ENCODE results near the gene ATMIN.

ATMIN gene

GRCh38 chr16:81053761-81054160 is 18.1 kb downstream of the ATMIN start:
- ATAC-seq (ENCODE audit: insufficient read depth, low read depth) (no peak), DNase-seq (no peak)
- Histone ChIP-seq H3K36me3 (ENCODE audit: insufficient read depth, low read length) (no peaks in the 10 kb centered on the region), H3K9ac (ENCODE audit: low read depth, low read length) (no peak overlapping the region), H3K79me2 (ENCODE audit: insufficient read depth, low read length) (no peaks in the 10 kb centered on the region), H3K4me2 (ENCODE audit: insufficient read depth, low read length) (no peak overlapping the region), H3K4me3 (ENCODE audit: low read depth in 1 of 2, low read length in 2 of 2) (no peak overlapping the region), H4K20me1 (ENCODE audit: insufficient read depth, low read length) (no peaks in the 10 kb centered on the region), H3K27me3 (ENCODE audit: insufficient read depth, low read length, poor library complexity) (no peaks in the 10 kb centered on the region), H3K9me3 (ENCODE audit: insufficient read depth, low read length, severe bottlenecking) (peaks cover 5% of the 10 kb centered on the region), H3K4me1 (ENCODE audit: insufficient read depth, low read length) (no peaks in the 10 kb centered on the region), H3K27ac (ENCODE audit: low read length) (no peak overlapping the region), H2AFZ (ENCODE audit: low read depth, low read length) (no peak overlapping the region)
- no peak for TF ChIP-seq CTCF (IDR thresholded peaks at IDR 0.05; ENCODE audit: borderline replicate concordance, extremely low read depth, low read length, poor library complexity, severe bottlenecking)
- no peak for TF ChIP-seq EZH2 (IDR thresholded peaks at IDR 0.05; ENCODE audit: borderline replicate concordance, low read depth, low read length, severe bottlenecking)

GRCh38 chr16:81060576-81061306 is 25.1 kb downstream of the ATMIN start:
- no peak for ATAC-seq (ENCODE audit: insufficient read depth, low read depth)

GRCh38 chr16:81061307-81061640 is 25.6 kb downstream of the ATMIN start:
- Histone ChIP-seq H3K4me3 (ENCODE audit: low read depth in 1 of 2, low read length in 2 of 2) (no peak overlapping the region), H3K27ac (ENCODE audit: low read length) (no peak overlapping the region), H3K4me2 (ENCODE audit: insufficient read depth, low read length) (no peak overlapping the region), H2AFZ (ENCODE audit: low read depth, low read length) (no peak overlapping the region), H3K79me2 (ENCODE audit: insufficient read depth, low read length) (no peaks in the 10 kb centered on the region), H3K27me3 (ENCODE audit: insufficient read depth, low read length, poor library complexity) (no peaks in the 10 kb centered on the region), H3K9ac (ENCODE audit: low read depth, low read length) (no peak overlapping the region), H3K9me3 (ENCODE audit: insufficient read depth, low read length, severe bottlenecking) (no peaks in the 10 kb centered on the region), H4K20me1 (ENCODE audit: insufficient read depth, low read length) (no peaks in the 10 kb centered on the region), H3K36me3 (ENCODE audit: insufficient read depth, low read length) (no peaks in the 10 kb centered on the region), H3K4me1 (ENCODE audit: insufficient read depth, low read length) (no peaks in the 10 kb centered on the region)
- no peak for TF ChIP-seq EZH2 (IDR thresholded peaks at IDR 0.05; ENCODE audit: borderline replicate concordance, low read depth, low read length, severe bottlenecking)
- TF ChIP-seq CTCF (IDR thresholded peaks at IDR 0.05; ENCODE audit: borderline replicate concordance, extremely low read depth, low read length, poor library complexity, severe bottlenecking) = no peak
- DNase-seq (no peak), ATAC-seq (ENCODE audit: insufficient read depth, low read depth) (no peak)

More at GRCh38 chr16:81060576-81061306, 25.1 kb downstream of the ATMIN start:
- TF ChIP-seq EZH2 (IDR thresholded peaks at IDR 0.05; ENCODE audit: borderline replicate concordance, low read depth, low read length, severe bottlenecking) = no peak
- no peak for TF ChIP-seq CTCF (IDR thresholded peaks at IDR 0.05; ENCODE audit: borderline replicate concordance, extremely low read depth, low read length, poor library complexity, severe bottlenecking)
- Histone ChIP-seq H3K79me2 (ENCODE audit: insufficient read depth, low read length) (no peaks in the 10 kb centered on the region), H3K36me3 (ENCODE audit: insufficient read depth, low read length) (no peaks in the 10 kb centered on the region), H3K4me1 (ENCODE audit: insufficient read depth, low read length) (no peaks in the 10 kb centered on the region), H2AFZ (ENCODE audit: low read depth, low read length) (no peak overlapping the region), H3K4me3 (ENCODE audit: low read depth in 1 of 2, low read length in 2 of 2) (no peak overlapping the region), H3K27me3 (ENCODE audit: insufficient read depth, low read length, poor library complexity) (no peaks in the 10 kb centered on the region), H4K20me1 (ENCODE audit: insufficient read depth, low read length) (no peaks in the 10 kb centered on the region), H3K27ac (ENCODE audit: low read length) (no peak overlapping the region), H3K9ac (ENCODE audit: low read depth, low read length) (no peak overlapping the region), H3K4me2 (ENCODE audit: insufficient read depth, low read length) (no peak overlapping the region), H3K9me3 (ENCODE audit: insufficient read depth, low read length, severe bottlenecking) (no peaks in the 10 kb centered on the region)
- DNase-seq = no peak
